LNCAP (cell line): Measurements from ENCODE around the gene CHRM2.

Source experiments
- TF ChIP-seq, protein P1 (sequence below): fragments of 450-650 bp; IDR thresholded peaks from 2 replicates; pipeline ENCODE4 v1.5.1; 2017; ENCODE audit warnings: mild to moderate bottlenecking

Gene CHRM2

DNA sequence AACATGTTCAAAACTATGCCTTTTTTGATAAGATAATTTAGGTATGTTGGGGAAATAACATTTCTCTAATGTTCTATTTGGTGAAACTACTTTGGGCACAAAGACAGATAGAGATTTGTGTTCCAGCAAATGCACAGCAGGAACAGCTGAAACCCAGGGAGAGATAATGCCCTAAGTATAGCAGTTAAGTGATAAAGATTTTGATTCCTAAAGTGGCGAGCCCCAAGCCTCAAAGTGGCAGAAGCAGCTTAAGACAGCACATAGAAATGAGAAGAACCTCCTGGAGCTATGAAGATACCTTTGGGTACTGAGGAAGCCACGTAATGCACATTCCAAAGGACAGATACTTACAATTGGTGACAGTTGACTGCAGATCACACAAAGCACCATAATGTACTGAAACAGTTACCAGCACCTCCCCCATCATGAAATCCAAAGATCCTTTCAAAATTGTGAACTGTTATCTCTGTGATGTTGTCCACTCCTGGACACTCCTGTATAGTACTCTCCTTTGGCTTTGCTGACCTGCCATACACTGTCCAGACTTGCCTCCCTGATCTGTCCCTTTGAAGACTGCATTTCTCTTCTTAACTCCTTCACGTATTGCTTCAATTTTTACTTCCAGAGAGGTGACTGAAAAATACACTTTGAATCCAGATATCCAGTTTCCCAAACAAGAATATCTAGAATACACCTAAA is 62.9 kb downstream of the CHRM2 start:
- TF ChIP-seq, protein P1, sequence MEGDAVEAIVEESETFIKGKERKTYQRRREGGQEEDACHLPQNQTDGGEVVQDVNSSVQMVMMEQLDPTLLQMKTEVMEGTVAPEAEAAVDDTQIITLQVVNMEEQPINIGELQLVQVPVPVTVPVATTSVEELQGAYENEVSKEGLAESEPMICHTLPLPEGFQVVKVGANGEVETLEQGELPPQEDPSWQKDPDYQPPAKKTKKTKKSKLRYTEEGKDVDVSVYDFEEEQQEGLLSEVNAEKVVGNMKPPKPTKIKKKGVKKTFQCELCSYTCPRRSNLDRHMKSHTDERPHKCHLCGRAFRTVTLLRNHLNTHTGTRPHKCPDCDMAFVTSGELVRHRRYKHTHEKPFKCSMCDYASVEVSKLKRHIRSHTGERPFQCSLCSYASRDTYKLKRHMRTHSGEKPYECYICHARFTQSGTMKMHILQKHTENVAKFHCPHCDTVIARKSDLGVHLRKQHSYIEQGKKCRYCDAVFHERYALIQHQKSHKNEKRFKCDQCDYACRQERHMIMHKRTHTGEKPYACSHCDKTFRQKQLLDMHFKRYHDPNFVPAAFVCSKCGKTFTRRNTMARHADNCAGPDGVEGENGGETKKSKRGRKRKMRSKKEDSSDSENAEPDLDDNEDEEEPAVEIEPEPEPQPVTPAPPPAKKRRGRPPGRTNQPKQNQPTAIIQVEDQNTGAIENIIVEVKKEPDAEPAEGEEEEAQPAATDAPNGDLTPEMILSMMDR = no peak

DNA sequence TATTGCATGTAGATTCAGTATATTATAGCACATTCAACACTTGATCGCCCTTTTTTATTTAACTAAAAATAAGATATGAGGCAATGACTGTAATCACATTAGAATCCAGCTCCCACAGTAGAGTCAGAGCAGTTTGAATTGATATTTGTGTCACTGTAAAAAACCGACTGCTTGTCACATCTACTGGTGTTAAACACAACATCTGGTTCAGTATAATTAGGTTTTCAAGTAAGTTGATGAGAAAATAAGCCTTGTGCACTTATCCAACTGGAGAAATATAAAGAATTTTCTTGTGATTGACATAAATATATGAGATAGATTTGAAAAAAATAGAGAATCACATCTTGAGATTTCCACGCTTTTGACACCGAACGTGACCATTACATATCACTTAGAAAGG is 69.0 kb downstream of the CHRM2 start:
- TF ChIP-seq, protein P1 = no peak

GRCh38 chr7:136938476-136938875 is 70.0 kb downstream of the CHRM2 start:
- TF ChIP-seq, protein P1 = no peak

DNA sequence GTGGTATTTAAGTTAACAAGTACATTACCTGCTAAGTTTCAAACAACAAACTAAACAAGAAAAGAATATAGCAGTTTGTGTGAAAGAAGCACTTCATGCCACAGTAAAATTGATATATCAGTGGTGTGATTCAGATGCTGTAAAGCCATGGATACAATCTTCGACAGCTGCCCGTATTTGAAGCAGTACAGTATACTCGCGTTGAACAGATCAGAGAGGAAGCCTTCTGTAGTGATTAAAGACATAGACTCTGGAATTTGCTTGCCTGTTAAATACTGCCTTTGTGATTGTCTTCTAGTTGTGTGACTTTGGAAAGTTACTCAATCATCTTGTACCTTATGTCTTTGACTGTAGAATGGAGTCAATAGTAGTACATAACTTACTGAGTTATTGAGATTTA is 71.7 kb downstream of the CHRM2 start:
- TF ChIP-seq, protein P1 = no peak

DNA sequence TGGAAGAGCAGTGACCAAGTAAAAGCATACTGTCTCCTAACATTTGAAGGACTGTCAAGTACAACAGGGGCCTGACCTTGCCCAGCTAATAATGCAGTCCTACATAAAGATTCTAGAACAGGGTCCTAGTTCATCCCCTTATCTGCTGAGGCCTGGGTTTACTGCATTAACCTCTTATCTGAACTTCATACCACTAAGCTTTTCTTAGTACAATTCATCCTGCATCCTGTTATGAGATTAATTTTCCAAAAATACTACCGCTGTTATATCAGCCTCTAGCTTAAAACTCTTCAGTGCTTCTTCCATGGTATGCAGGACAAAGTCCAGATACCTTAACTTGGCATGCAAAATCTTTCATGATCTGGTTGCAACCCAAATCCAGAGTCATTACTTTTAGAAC is 72.5 kb downstream of the CHRM2 start:
- TF ChIP-seq, protein P1 = no peak

GRCh38 chr7:136941816-136942215 is 73.4 kb downstream of the CHRM2 start:
- TF ChIP-seq, protein P1 = no peak

GRCh38 chr7:136942401-136942800 is 73.9 kb downstream of the CHRM2 start:
- TF ChIP-seq, protein P1 = no peak

- TF ChIP-seq, protein P1 = no peak
Measured at GRCh38 chr7:136942994-136943393, 74.5 kb downstream of the CHRM2 start.
